ENCODE data around the gene RNF2.
A peak's percentile ranks its signal among the peaks of the same experiment; 100 is the strongest.

The RNF2 gene

DNA sequence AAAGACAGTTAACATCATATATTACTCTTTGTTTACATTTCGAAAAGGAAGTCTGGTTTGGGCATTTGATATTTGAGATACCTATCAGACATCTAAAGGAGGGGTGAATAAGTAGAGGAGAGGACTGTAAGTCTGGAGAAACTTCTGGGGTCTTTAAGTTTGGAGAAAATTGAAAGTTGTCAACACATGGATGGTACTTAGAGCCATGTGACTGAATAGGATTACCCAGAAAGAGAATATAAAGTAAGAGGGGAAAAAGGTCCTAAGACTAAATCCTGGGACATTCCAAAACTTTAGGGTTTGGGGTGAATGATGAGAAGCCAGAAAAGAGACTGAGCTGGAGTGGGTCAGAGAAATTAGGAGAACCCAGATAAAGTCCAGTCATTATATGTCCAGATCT is 10.1 kb upstream of the RNF2 start:
- no peak overlapping the region for H3K27ac ChIP-seq (ENCODE audit: low read length)
- no peak overlapping the region for H3K4me3 ChIP-seq (ENCODE audit: low read length)
- no peaks in the 10 kb centered on the region for H3K4me1 ChIP-seq (ENCODE audit: insufficient read depth, low read length)
- H3K27me3 ChIP-seq (ENCODE audit: insufficient read depth, low read length): no peaks in the 10 kb centered on the region
- no peaks in the 10 kb centered on the region for H3K9me3 ChIP-seq (ENCODE audit: insufficient read depth, low read depth, low read length)
- no peak overlapping the region for H3K9ac ChIP-seq (ENCODE audit: low read depth, low read length)
- H3K36me3 ChIP-seq (ENCODE audit: insufficient read depth, low read depth, low read length): no peaks in the 10 kb centered on the region

DNA sequence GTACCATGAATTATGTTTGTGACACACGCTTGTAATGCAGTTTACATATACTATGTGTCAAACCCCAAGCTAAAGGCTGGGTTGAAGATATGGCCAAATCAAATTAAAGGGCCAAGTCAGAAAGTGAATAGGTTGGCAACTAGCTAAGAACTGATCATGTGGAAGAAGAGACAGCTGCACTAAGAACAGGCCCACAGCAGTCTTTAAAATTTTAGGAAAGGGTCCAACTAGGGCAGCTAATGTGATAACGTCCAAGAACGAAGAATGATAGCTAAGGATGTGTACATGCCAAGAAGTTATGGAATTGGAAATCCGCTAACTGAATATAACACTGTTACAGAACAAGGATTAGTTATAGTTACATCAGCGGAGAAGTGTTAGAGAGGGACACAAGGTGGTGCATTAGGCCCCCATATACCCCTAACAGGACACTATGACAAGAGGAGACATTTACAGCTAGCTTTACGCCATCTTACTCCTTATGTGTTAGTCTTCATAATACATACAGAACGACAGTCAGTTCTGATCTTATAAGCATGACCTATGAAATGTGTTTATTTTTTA is 6.5 kb upstream of the RNF2 start:
- no peak overlapping the region for H3K9ac ChIP-seq (ENCODE audit: low read depth, low read length)
- H3K9me3 ChIP-seq (ENCODE audit: insufficient read depth, low read depth, low read length): no peaks in the 10 kb centered on the region

GRCh38 chr1:185039726-185040407 is 5.5 kb upstream of the RNF2 start:
- Histone ChIP-seq H3K4me1 (ENCODE audit: insufficient read depth, low read length) (no peaks in the 10 kb centered on the region), H3K9me3 (ENCODE audit: insufficient read depth, low read depth, low read length) (no peaks in the 10 kb centered on the region), H3K27ac (ENCODE audit: low read length) (no peak overlapping the region), H3K4me3 (ENCODE audit: low read length) (no peak overlapping the region), H3K9ac (ENCODE audit: low read depth, low read length) (no peak overlapping the region), H3K36me3 (ENCODE audit: insufficient read depth, low read depth, low read length) (no peaks in the 10 kb centered on the region), H3K27me3 (ENCODE audit: insufficient read depth, low read length) (peaks cover 21% of the 10 kb centered on the region)

More for the DNA sequence above, 6.5 kb upstream of the RNF2 start:
- H3K27ac ChIP-seq (ENCODE audit: low read length): no peak overlapping the region
- no peak overlapping the region for H3K4me3 ChIP-seq (ENCODE audit: low read length)
- H3K36me3 ChIP-seq (ENCODE audit: insufficient read depth, low read depth, low read length): no peaks in the 10 kb centered on the region
- peaks cover 12% of the 10 kb centered on the region for H3K27me3 ChIP-seq (ENCODE audit: insufficient read depth, low read length)
- no peaks in the 10 kb centered on the region for H3K4me1 ChIP-seq (ENCODE audit: insufficient read depth, low read length)

- Histone ChIP-seq H3K9ac (ENCODE audit: low read depth, low read length) (no peak overlapping the region), H3K4me1 (ENCODE audit: insufficient read depth, low read length) (no peaks in the 10 kb centered on the region), H3K27ac (ENCODE audit: low read length) (no peak overlapping the region), H3K4me3 (ENCODE audit: low read length) (no peak overlapping the region), H3K36me3 (ENCODE audit: insufficient read depth, low read depth, low read length) (no peaks in the 10 kb centered on the region), H3K9me3 (ENCODE audit: insufficient read depth, low read depth, low read length) (no peaks in the 10 kb centered on the region), H3K27me3 (ENCODE audit: insufficient read depth, low read length) (peaks cover 23% of the 10 kb centered on the region)
Measured at GRCh38 chr1:185040408-185040735, 5.0 kb upstream of the RNF2 start.

DNA sequence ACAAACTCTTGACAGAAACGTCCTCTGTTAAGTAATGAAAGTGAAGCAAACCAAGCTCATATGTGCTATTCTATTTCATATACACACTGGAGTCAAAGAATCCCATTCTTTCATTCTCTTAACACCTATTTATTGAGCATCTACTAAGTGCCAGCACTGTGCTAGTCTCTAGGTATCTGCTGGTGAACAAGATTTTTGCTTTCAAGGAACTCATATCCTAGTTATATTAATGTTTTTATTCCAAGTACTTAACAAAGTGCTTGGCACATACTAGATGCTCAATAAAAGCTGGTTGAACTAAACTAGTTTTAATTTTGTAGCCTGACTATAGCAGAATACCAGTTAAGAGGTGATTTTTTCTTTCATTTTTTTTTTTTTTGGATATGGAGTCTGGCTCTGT is 3.6 kb upstream of the RNF2 start:
- peaks cover 23% of the 10 kb centered on the region for H3K27me3 ChIP-seq (ENCODE audit: insufficient read depth, low read length)
- H3K9me3 ChIP-seq (ENCODE audit: insufficient read depth, low read depth, low read length): no peaks in the 10 kb centered on the region
- H3K4me3 ChIP-seq (ENCODE audit: low read length): no peak overlapping the region
- no peak overlapping the region for H3K9ac ChIP-seq (ENCODE audit: low read depth, low read length)
- H3K27ac ChIP-seq (ENCODE audit: low read length): no peak overlapping the region
- no peaks in the 10 kb centered on the region for H3K36me3 ChIP-seq (ENCODE audit: insufficient read depth, low read depth, low read length)
- H3K4me1 ChIP-seq (ENCODE audit: insufficient read depth, low read length): peaks cover under 1% of the 10 kb centered on the region; the same call in 1 of the 2 replicates

- peaks cover 23% of the 10 kb centered on the region for H3K27me3 ChIP-seq (ENCODE audit: insufficient read depth, low read length)
Measured at GRCh38 chr1:185042737-185043136, 2.6 kb upstream of the RNF2 start.

DNA sequence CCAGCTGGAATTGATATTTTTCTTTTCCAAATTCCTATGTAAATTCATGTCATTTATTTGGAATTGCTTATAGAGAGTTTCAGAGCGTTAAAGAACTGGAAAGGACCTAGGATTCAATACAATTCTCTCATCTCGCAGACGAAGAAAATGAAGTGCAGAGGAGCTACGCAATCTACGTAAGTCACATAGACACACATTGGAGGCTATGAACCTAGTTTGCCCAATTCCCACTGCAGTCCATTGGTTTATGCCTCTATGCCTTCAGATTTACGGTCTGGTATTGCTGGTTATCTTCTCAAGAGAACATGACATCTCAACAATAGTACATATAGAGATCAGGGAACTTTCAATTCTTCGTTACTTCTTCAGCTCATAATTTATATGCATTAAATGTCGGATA is 971 bp upstream of the RNF2 start:
- peaks cover 18% of the 10 kb centered on the region for H3K4me1 ChIP-seq (ENCODE audit: insufficient read depth, low read length)
- no peak overlapping the region for H3K4me3 ChIP-seq (ENCODE audit: low read length)
- no peaks in the 10 kb centered on the region for H3K36me3 ChIP-seq (ENCODE audit: insufficient read depth, low read depth, low read length)
- H3K27ac ChIP-seq (ENCODE audit: low read length): no peak overlapping the region
- H3K27me3 ChIP-seq (ENCODE audit: insufficient read depth, low read length): peaks cover 23% of the 10 kb centered on the region
- no peak overlapping the region for H3K9ac ChIP-seq (ENCODE audit: low read depth, low read length)
- no peaks in the 10 kb centered on the region for H3K9me3 ChIP-seq (ENCODE audit: insufficient read depth, low read depth, low read length)

More at GRCh38 chr1:185042737-185043136, 2.6 kb upstream of the RNF2 start:
- no peaks in the 10 kb centered on the region for H3K9me3 ChIP-seq (ENCODE audit: insufficient read depth, low read depth, low read length)
- H3K27ac ChIP-seq (ENCODE audit: low read length): no peak overlapping the region
- H3K9ac ChIP-seq (ENCODE audit: low read depth, low read length): no peak overlapping the region
- no peak overlapping the region for H3K4me3 ChIP-seq (ENCODE audit: low read length)
- peaks cover 10% of the 10 kb centered on the region for H3K4me1 ChIP-seq (ENCODE audit: insufficient read depth, low read length)
- H3K36me3 ChIP-seq (ENCODE audit: insufficient read depth, low read depth, low read length): no peaks in the 10 kb centered on the region

GRCh38 chr1:185045814-185046492 is 595 bp downstream of the RNF2 start:
- Histone ChIP-seq H3K9me3 (ENCODE audit: insufficient read depth, low read depth, low read length) (no peaks in the 10 kb centered on the region), H3K27me3 (ENCODE audit: insufficient read depth, low read length) (peaks cover 23% of the 10 kb centered on the region), H3K9ac (ENCODE audit: low read depth, low read length) (peak overlapping the region; percentile 93), H3K27ac (ENCODE audit: low read length) (peak overlapping the region; percentile 25), H3K4me3 (ENCODE audit: low read length) (peak overlapping the region; percentile 78), H3K4me1 (ENCODE audit: insufficient read depth, low read length) (peaks cover 19% of the 10 kb centered on the region), H3K36me3 (ENCODE audit: insufficient read depth, low read depth, low read length) (no peaks in the 10 kb centered on the region)

DNA sequence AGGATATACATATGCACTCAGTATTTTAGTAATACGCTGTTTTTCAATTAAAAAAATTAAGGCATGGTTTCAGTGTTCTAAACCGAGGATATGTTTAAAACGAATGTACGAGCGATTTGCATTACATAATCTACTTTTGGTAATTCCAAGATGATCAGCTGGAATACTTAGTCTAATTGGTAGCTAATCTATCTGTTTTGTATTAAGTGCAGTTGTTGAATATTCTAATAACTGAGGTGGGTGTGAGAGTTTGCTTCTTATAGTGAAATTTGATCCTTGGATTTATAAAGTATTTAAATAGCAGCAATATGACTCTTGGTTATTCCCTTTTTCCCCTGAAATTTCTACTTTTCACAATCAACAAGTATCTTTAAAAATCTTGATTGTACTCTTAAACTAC is 1.3 kb downstream of the RNF2 start:
- no peaks in the 10 kb centered on the region for H3K9me3 ChIP-seq (ENCODE audit: insufficient read depth, low read depth, low read length)
- no peak overlapping the region for H3K27ac ChIP-seq (ENCODE audit: low read length)
- peak overlapping the region; percentile 93; the same call in 1 of the 2 replicates for H3K9ac ChIP-seq (ENCODE audit: low read depth, low read length)
- H3K36me3 ChIP-seq (ENCODE audit: insufficient read depth, low read depth, low read length): no peaks in the 10 kb centered on the region
- H3K4me1 ChIP-seq (ENCODE audit: insufficient read depth, low read length): peaks cover 21% of the 10 kb centered on the region
- peaks cover 23% of the 10 kb centered on the region for H3K27me3 ChIP-seq (ENCODE audit: insufficient read depth, low read length)
- peak overlapping the region; percentile 78 for H3K4me3 ChIP-seq (ENCODE audit: low read length)

- H3K9ac ChIP-seq (ENCODE audit: low read depth, low read length): no peak overlapping the region
- H3K36me3 ChIP-seq (ENCODE audit: insufficient read depth, low read depth, low read length): no peaks in the 10 kb centered on the region
- H3K27me3 ChIP-seq (ENCODE audit: insufficient read depth, low read length): peaks cover 4% of the 10 kb centered on the region
- no peak overlapping the region for H3K4me3 ChIP-seq (ENCODE audit: low read length)
- H3K4me1 ChIP-seq (ENCODE audit: insufficient read depth, low read length): peaks cover 21% of the 10 kb centered on the region
- H3K27ac ChIP-seq (ENCODE audit: low read length): no peak overlapping the region
- no peaks in the 10 kb centered on the region for H3K9me3 ChIP-seq (ENCODE audit: insufficient read depth, low read depth, low read length)
Measured at GRCh38 chr1:185049670-185050069, 4.3 kb downstream of the RNF2 start.

- H3K4me1 ChIP-seq (ENCODE audit: insufficient read depth, low read length): peaks cover 21% of the 10 kb centered on the region
- no peaks in the 10 kb centered on the region for H3K36me3 ChIP-seq (ENCODE audit: insufficient read depth, low read depth, low read length)
- no peaks in the 10 kb centered on the region; the same call in 1 of the 2 replicates for H3K27me3 ChIP-seq (ENCODE audit: insufficient read depth, low read length)
- H3K4me3 ChIP-seq (ENCODE audit: low read length): no peak overlapping the region
- H3K27ac ChIP-seq (ENCODE audit: low read length): no peak overlapping the region
- H3K9me3 ChIP-seq (ENCODE audit: insufficient read depth, low read depth, low read length): no peaks in the 10 kb centered on the region
- no peak overlapping the region for H3K9ac ChIP-seq (ENCODE audit: low read depth, low read length)
Measured at GRCh38 chr1:185050823-185051451, 5.6 kb downstream of the RNF2 start.
